ENCODE measurements around the gene ANKRD45.
"Not testable (repeated sequence)": the region's sequence is repeated elsewhere in the genome, so short reads cannot be mapped to it uniquely, and the experiment has no call there.

ANKRD45 gene

GRCh38 chr1:173608503-173609216 is 61.0 kb downstream of the ANKRD45 start:
- FAIRE-seq (no peak), DNase-seq (ENCODE audit: insufficient read length, low spot score) (no peak)
- no peak for TF ChIP-seq CTCF (IDR thresholded peaks at IDR 0.05; ENCODE audit: insufficient read depth, missing control alignments)

- DNase-seq (ENCODE audit: insufficient read length, low spot score) (no peak), FAIRE-seq (no peak)
- no peak for TF ChIP-seq CTCF (IDR thresholded peaks at IDR 0.05; ENCODE audit: insufficient read depth, missing control alignments)
Observed at GRCh38 chr1:173603056-173603591, 66.5 kb downstream of the ANKRD45 start, which contains the start of gene SLC9C2. SLC9C2 (minus strand) TSS chr1:173603072; CDS start chr1:173601776, 1,296 bp downstream.

GRCh38 chr1:173601588-173601987 is 68.1 kb downstream of the ANKRD45 start:
- no peak for TF ChIP-seq CTCF (IDR thresholded peaks at IDR 0.05; ENCODE audit: insufficient read depth, missing control alignments)
- FAIRE-seq (peak; percentile 53), DNase-seq (ENCODE audit: insufficient read length, low spot score) (no peak)

GRCh38 chr1:173596097-173596825 is 73.4 kb downstream of the ANKRD45 start:
- FAIRE-seq (no peak), DNase-seq (ENCODE audit: insufficient read length, low spot score) (no peak)
- no peak for TF ChIP-seq CTCF (IDR thresholded peaks at IDR 0.05; ENCODE audit: insufficient read depth, missing control alignments)

GRCh38 chr1:173591138-173591537 is 78.5 kb downstream of the ANKRD45 start:
- DNase-seq (ENCODE audit: insufficient read length, low spot score); FAIRE-seq: not testable (repeated sequence)

GRCh38 chr1:173590557-173590956 is 79.1 kb downstream of the ANKRD45 start:
- no peak for FAIRE-seq
- TF ChIP-seq CTCF (IDR thresholded peaks at IDR 0.05; ENCODE audit: insufficient read depth, missing control alignments), result no peak
- DNase-seq (ENCODE audit: insufficient read length, low spot score), result no peak

- FAIRE-seq, result no peak
- TF ChIP-seq CTCF (IDR thresholded peaks at IDR 0.05; ENCODE audit: insufficient read depth, missing control alignments), result no peak
- no peak for DNase-seq (ENCODE audit: insufficient read length, low spot score)
Observed at GRCh38 chr1:173581383-173582079, 88.1 kb downstream of the ANKRD45 start.
